Loucy (cell line): ENCODE results near the gene C16orf96.

ENCODE experiments used
- H2AFZ ChIP-seq: fragments of 200-600 bp; sonication (generic); 2 replicates; pipeline ENCODE4 v1.6.0; 2016; ENCODE audit warnings: antibody characterized with exemption, mild to moderate bottlenecking, low read length, moderate library complexity
- H3F3A ChIP-seq: fragments of 200-600 bp; 2 replicates; pipeline ENCODE4 v1.6.0; 2016; ENCODE audit warnings: antibody characterized with exemption, low read depth, mild to moderate bottlenecking
- H3K27me3 ChIP-seq: fragments of 200-600 bp; sonication (generic); 2 replicates; pipeline ENCODE4 v1.6.1; 2014; ENCODE audit warnings: low read length, mild to moderate bottlenecking; ENCODE audit not compliant: insufficient read depth, poor library complexity, severe bottlenecking
- H3K36me3 ChIP-seq: fragments of 200-600 bp; sonication (generic); 2 replicates; pipeline ENCODE4 v1.6.1; 2016; ENCODE audit warnings: low read length; ENCODE audit not compliant: insufficient read depth
- H3K4me1 ChIP-seq: fragments of 200-600 bp; sonication (generic); 2 replicates; pipeline ENCODE4 v1.5.1; 2014; ENCODE audit warnings: low read length, mild to moderate bottlenecking; ENCODE audit not compliant: insufficient read depth, poor library complexity, severe bottlenecking
- H3K4me2 ChIP-seq: fragments of 200-600 bp; sonication (generic); 2 replicates; pipeline ENCODE4 v1.6.0; 2014; ENCODE audit warnings: antibody characterized with exemption, low read length, low read depth, mild to moderate bottlenecking; ENCODE audit not compliant: poor library complexity, severe bottlenecking
- H3K4me3 ChIP-seq: fragments of 200-600 bp; sonication (generic); 2 replicates; pipeline ENCODE4 v1.5.1; 2014; ENCODE audit warnings: low read length, mild to moderate bottlenecking, mixed read lengths; ENCODE audit not compliant: poor library complexity, severe bottlenecking
- H3K79me2 ChIP-seq: fragments of 200-600 bp; sonication (generic); 2 replicates; pipeline ENCODE4 v1.6.1; 2014; ENCODE audit warnings: low read length; ENCODE audit not compliant: insufficient read depth
- H3K9ac ChIP-seq: fragments of 200-600 bp; sonication (generic); 2 replicates; pipeline ENCODE4 v1.6.0; 2014; ENCODE audit warnings: mild to moderate bottlenecking, low read depth, low read length, moderate library complexity; ENCODE audit not compliant: poor library complexity, severe bottlenecking
- H3K9me2 ChIP-seq: fragments of 200-600 bp; sonication (generic); replicated peaks from 2 replicates; pipeline ENCODE4 v1.6.1; 2016; ENCODE audit warnings: low read depth, low read length, mixed read lengths
- H3K9me3 ChIP-seq: fragments of 200-600 bp; sonication (generic); 2 replicates; pipeline ENCODE4 v1.6.1; 2014; ENCODE audit warnings: mild to moderate bottlenecking, antibody characterized with exemption, low read length, low read depth; ENCODE audit not compliant: insufficient read depth
- H4K20me1 ChIP-seq: fragments of 200-600 bp; sonication (generic); 2 replicates; pipeline ENCODE4 v1.6.0; 2014; ENCODE audit warnings: antibody characterized with exemption, low read length, mild to moderate bottlenecking; ENCODE audit not compliant: insufficient read depth, poor library complexity, severe bottlenecking
- CTCF ChIP-seq: fragments of 200-600 bp; sonication (generic); conservative IDR thresholded peaks from 2 replicates; pipeline ENCODE4 v1.5.1; 2014; ENCODE audit warnings: mild to moderate bottlenecking, antibody characterized with exemption, low read length
- EZH2phosphoT487 ChIP-seq: fragments of 200-600 bp; IDR thresholded peaks from 2 replicates; pipeline ENCODE4 v1.6.1; 2018; ENCODE audit warnings: antibody characterized with exemption, mild to moderate bottlenecking, moderate library complexity, borderline replicate concordance

The C16orf96 gene

GRCh38 chr16:4606354-4606753 lies 50.2 kb downstream of the C16orf96 start:
- Histone ChIP-seq H3K4me3 (no peak overlapping the region), H3K36me3 (no peaks in the 10 kb centered on the region), H3K9me3 (no peaks in the 10 kb centered on the region), H3K27me3 (no peaks in the 10 kb centered on the region), H3K9ac (no peak overlapping the region), H3K4me1 (no peaks in the 10 kb centered on the region), H3K9me2 (no peaks in the 10 kb centered on the region), H4K20me1 (peaks cover 2% of the 10 kb centered on the region), H3F3A (no peaks in the 10 kb centered on the region), H3K79me2 (peaks cover 14% of the 10 kb centered on the region; the same call in 1 of the 2 replicates), H3K4me2 (no peak overlapping the region), H2AFZ (no peak overlapping the region)
- no peak for TF ChIP-seq CTCF
- TF ChIP-seq EZH2phosphoT487: no peak

DNA sequence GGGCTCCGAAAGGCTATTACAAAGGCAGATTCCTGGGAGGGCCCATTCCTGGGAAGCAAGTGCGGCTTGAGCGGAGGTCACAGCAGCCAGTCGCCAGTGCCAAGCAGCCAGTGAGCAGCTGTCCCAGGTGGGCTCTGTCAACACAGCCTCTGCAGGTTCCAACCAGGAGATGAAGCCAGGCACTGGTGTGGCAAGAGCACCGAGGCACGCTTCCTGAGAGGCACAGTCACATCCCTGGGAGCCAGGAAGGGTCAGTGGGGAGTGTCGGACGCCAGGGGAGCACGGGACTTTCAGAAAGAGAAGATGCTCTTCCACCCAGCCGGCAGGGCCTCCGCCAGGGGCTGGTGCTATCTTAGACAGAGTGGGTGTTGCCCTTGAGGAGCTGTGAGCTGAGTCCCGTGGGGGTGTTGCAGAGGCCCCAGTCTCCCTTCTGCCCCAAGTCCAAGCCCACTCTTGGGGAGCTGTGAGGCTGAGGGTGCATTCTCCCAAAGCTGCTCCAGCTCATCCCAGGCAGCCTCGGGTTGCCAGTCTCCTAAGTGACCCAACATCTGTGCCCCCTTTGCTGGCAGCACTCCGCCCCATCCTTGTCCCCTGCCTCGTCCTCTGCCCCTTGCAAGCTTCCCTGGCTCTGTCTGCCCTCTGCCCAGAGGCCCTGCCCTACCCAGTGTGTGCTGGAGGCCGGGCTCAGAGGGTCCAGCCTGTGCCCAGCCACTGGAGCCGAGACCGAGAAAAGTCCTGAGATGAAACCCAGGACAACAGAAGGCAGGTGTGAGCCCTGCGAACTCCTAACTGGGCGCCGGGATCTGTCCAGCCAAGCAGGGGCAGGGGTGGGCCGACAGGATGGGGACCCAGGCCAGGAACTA lies 51.9 kb downstream of the C16orf96 start:
- H3K4me1 ChIP-seq: peaks cover under 1% of the 10 kb centered on the region
- peaks cover 32% of the 10 kb centered on the region for H3K79me2 ChIP-seq
- H3K4me2 ChIP-seq: no peak overlapping the region
- H3K9ac ChIP-seq: no peak overlapping the region
- no peaks in the 10 kb centered on the region for H3K9me3 ChIP-seq
- no peaks in the 10 kb centered on the region for H3K36me3 ChIP-seq
- no peak overlapping the region for H3K4me3 ChIP-seq
- H3K9me2 ChIP-seq: no peaks in the 10 kb centered on the region
- no peak overlapping the region for H2AFZ ChIP-seq
- TF ChIP-seq CTCF (no peak), EZH2phosphoT487 (no peak)
- peaks cover 15% of the 10 kb centered on the region for H4K20me1 ChIP-seq
- no peaks in the 10 kb centered on the region for H3K27me3 ChIP-seq
- no peaks in the 10 kb centered on the region for H3F3A ChIP-seq

- Histone ChIP-seq H3K4me3 (no peak overlapping the region), H3K79me2 (peaks cover 37% of the 10 kb centered on the region), H2AFZ (no peak overlapping the region), H3K27me3 (no peaks in the 10 kb centered on the region), H3K9ac (no peak overlapping the region), H3K36me3 (no peaks in the 10 kb centered on the region), H3F3A (no peaks in the 10 kb centered on the region), H3K4me1 (peaks cover 3% of the 10 kb centered on the region), H3K9me3 (no peaks in the 10 kb centered on the region), H3K4me2 (no peak overlapping the region), H4K20me1 (peaks cover 16% of the 10 kb centered on the region), H3K9me2 (no peaks in the 10 kb centered on the region)
- TF ChIP-seq CTCF (no peak), EZH2phosphoT487 (no peak)
Measured at GRCh38 chr16:4608704-4608980, 52.5 kb downstream of the C16orf96 start.
